GM12892 (cell line): ENCODE measurements around the gene APLF.

Experiments
- POLR2AphosphoS5 ChIP-seq: IDR thresholded peaks from 2 replicates; pipeline ENCODE4 v1.6.1; 2011; ENCODE audit warnings: low read depth, low read length, control low read depth
- TAF1 ChIP-seq: IDR thresholded peaks from 2 replicates; pipeline ENCODE4 v1.6.1; 2011; ENCODE audit warnings: low read depth, mild to moderate bottlenecking, control low read depth, low read length, borderline replicate concordance

DNA sequence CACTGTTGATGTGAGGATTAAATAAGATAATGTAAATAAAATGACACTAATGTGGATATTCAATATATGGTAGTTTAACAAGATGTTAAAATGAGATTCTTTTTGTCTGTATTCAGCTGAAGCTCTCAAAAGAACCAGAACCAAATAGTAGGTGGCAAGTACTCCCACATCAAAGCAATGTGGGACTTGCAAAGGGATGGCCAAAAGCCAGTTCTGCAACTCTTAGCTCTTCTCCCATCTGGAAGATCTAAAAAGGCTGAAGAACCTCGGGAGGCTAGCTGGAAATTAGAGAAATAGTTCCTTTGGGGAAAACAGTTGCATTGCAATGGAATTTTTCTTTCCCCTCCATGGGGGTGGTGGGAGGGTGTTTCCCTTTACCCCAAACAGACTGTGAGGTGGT, 49.0 kb upstream of the APLF start:
- no peak for TF ChIP-seq TAF1
- TF ChIP-seq POLR2AphosphoS5: no peak
